Measurements from ENCODE around the gene DDX54. TPM values are rescaled to one million over a fixed set of nuclear protein-coding genes. Genes with fewer than 3 reads are reported as not detected.

DDX54 gene
- total and polyA plus RNA-seq, 2 experiments from 2014 or later = 28.1 to 44.5 TPM

- no peak overlapping the region for H3K9ac ChIP-seq
- H3K27ac ChIP-seq = no peak overlapping the region
- H4K20me1 ChIP-seq (ENCODE audit: insufficient read depth) = no peaks in the 10 kb centered on the region
- H3K4me2 ChIP-seq (ENCODE audit: unreplicated experiment) = no peak overlapping the region
- H3K27me3 ChIP-seq (replicated peaks; ENCODE audit: insufficient read depth) = no peaks in the 10 kb centered on the region
- in situ Hi-C loops (cut with MboI) = no loop called here
- no peaks in the 10 kb centered on the region for H3K9me2 ChIP-seq (ENCODE audit: insufficient read depth)
- H3K79me2 ChIP-seq (ENCODE audit: insufficient read depth) = peaks cover 43% of the 10 kb centered on the region
- TF ChIP-seq EZH2phosphoT487 (IDR thresholded peaks at IDR 0.05; ENCODE audit: insufficient read depth, low read depth) = no peak
- no peak for TF ChIP-seq EZH2 (IDR thresholded peaks at IDR 0.05; ENCODE audit: insufficient read depth, poor library complexity, severe bottlenecking)
- H3K36me3 ChIP-seq (ENCODE audit: low read depth) = peaks cover 23% of the 10 kb centered on the region
- no peaks in the 10 kb centered on the region; the same call in 1 of the 2 replicates for H3K4me1 ChIP-seq (ENCODE audit: insufficient read depth)
- H3F3A ChIP-seq (ENCODE audit: insufficient read depth) = no peaks in the 10 kb centered on the region
- no peak for DNase-seq
- 58 to 60% methylated on average over 4 of the region's 4 CpGs for WGBS, 2 experiments (ENCODE audit: low coverage in 1 of 2, low lambda C conversion rate in 2 of 2, missing lambda C conversion rate in 2 of 2)
- no peaks in the 10 kb centered on the region for H3K9me3 ChIP-seq (ENCODE audit: low read depth)
- H2AFZ ChIP-seq = no peak overlapping the region
- H3K4me3 ChIP-seq = no peak overlapping the region
Observed at GRCh38 chr12:113180333-113180732, 4.9 kb downstream of the DDX54 start.

- H3K4me2 ChIP-seq (ENCODE audit: unreplicated experiment) = no peak overlapping the region
- no peak overlapping the region for H3K9ac ChIP-seq
- in situ Hi-C loops (cut with MboI) = loop anchor here (10.0 kb wide), 1 partner anchor 134 kb away; no protein-coding TSS in a partner anchor
- H4K20me1 ChIP-seq (ENCODE audit: insufficient read depth) = no peaks in the 10 kb centered on the region
- WGBS, 2 experiments (ENCODE audit: low coverage in 1 of 2, low lambda C conversion rate in 2 of 2, missing lambda C conversion rate in 2 of 2) = 86 to 93% methylated on average over 6 to 13 of the region's 14 CpGs
- no peaks in the 10 kb centered on the region for H3K9me3 ChIP-seq (ENCODE audit: low read depth)
- DNase-seq = no peak
- TF ChIP-seq EZH2 (IDR thresholded peaks at IDR 0.05; ENCODE audit: insufficient read depth, poor library complexity, severe bottlenecking) (no peak), EZH2phosphoT487 (IDR thresholded peaks at IDR 0.05; ENCODE audit: insufficient read depth, low read depth) (no peak)
- no peak overlapping the region for H3K4me3 ChIP-seq
- H3K4me1 ChIP-seq (ENCODE audit: insufficient read depth) = no peaks in the 10 kb centered on the region; the same call in 1 of the 2 replicates
- peaks cover 25% of the 10 kb centered on the region for H3K36me3 ChIP-seq (ENCODE audit: low read depth)
- H3K79me2 ChIP-seq (ENCODE audit: insufficient read depth) = peaks cover 40% of the 10 kb centered on the region
- H3K9me2 ChIP-seq (ENCODE audit: insufficient read depth) = no peaks in the 10 kb centered on the region
- H3K27me3 ChIP-seq (replicated peaks; ENCODE audit: insufficient read depth) = no peaks in the 10 kb centered on the region
- H2AFZ ChIP-seq = no peak overlapping the region
- no peaks in the 10 kb centered on the region for H3F3A ChIP-seq (ENCODE audit: insufficient read depth)
- H3K27ac ChIP-seq = no peak overlapping the region
Observed at GRCh38 chr12:113179023-113179422, 6.3 kb downstream of the DDX54 start.

GRCh38 chr12:113174461-113175384 lies 10.6 kb downstream of the DDX54 start:
- H3K4me3 ChIP-seq = no peak overlapping the region
- no peaks in the 10 kb centered on the region for H3F3A ChIP-seq (ENCODE audit: insufficient read depth)
- in situ Hi-C loops (cut with MboI) = loop anchor here (10.0 kb wide), 1 partner anchor 130 kb away; no protein-coding TSS in a partner anchor
- H3K4me1 ChIP-seq (ENCODE audit: insufficient read depth) = no peaks in the 10 kb centered on the region
- no peaks in the 10 kb centered on the region for H3K9me3 ChIP-seq (ENCODE audit: low read depth)
- no peaks in the 10 kb centered on the region for H3K27me3 ChIP-seq (replicated peaks; ENCODE audit: insufficient read depth)
- TF ChIP-seq EZH2 (IDR thresholded peaks at IDR 0.05; ENCODE audit: insufficient read depth, poor library complexity, severe bottlenecking) = no peak
- peak; percentile 65 for DNase-seq
- H3K36me3 ChIP-seq (ENCODE audit: low read depth) = peaks cover 68% of the 10 kb centered on the region
- no peak overlapping the region for H2AFZ ChIP-seq
- 0 out of 2 replicates have a peak, but pooled peaks cover under 1% of the 10 kb centered on the region for H3K79me2 ChIP-seq (ENCODE audit: insufficient read depth)
- H3K9me2 ChIP-seq (ENCODE audit: insufficient read depth) = no peaks in the 10 kb centered on the region
- H3K9ac ChIP-seq = no peak overlapping the region
- no peak overlapping the region for H3K4me2 ChIP-seq (ENCODE audit: unreplicated experiment)
- WGBS, 2 experiments (ENCODE audit: low coverage in 1 of 2, low lambda C conversion rate in 2 of 2, missing lambda C conversion rate in 2 of 2) = 46% methylated on average over 19 to 25 of the region's 32 CpGs
- no peak overlapping the region for H3K27ac ChIP-seq
- no peaks in the 10 kb centered on the region for H4K20me1 ChIP-seq (ENCODE audit: insufficient read depth)

- Histone ChIP-seq H3K4me3 (no peak overlapping the region), H2AFZ (no peak overlapping the region), H3K9me2 (ENCODE audit: insufficient read depth) (no peaks in the 10 kb centered on the region), H3K36me3 (ENCODE audit: low read depth) (peaks cover 68% of the 10 kb centered on the region), H3K4me1 (ENCODE audit: insufficient read depth) (no peaks in the 10 kb centered on the region), H3K27ac (no peak overlapping the region), H3K4me2 (ENCODE audit: unreplicated experiment) (no peak overlapping the region), H3K27me3 (replicated peaks; ENCODE audit: insufficient read depth) (no peaks in the 10 kb centered on the region), H3K79me2 (ENCODE audit: insufficient read depth) (no peaks in the 10 kb centered on the region), H4K20me1 (ENCODE audit: insufficient read depth) (no peaks in the 10 kb centered on the region), H3K9ac (no peak overlapping the region), H3F3A (ENCODE audit: insufficient read depth) (no peaks in the 10 kb centered on the region), H3K9me3 (ENCODE audit: low read depth) (no peaks in the 10 kb centered on the region)
- no peak for TF ChIP-seq EZH2 (IDR thresholded peaks at IDR 0.05; ENCODE audit: insufficient read depth, poor library complexity, severe bottlenecking)
- no peak for TF ChIP-seq EZH2phosphoT487 (IDR thresholded peaks at IDR 0.05; ENCODE audit: insufficient read depth, low read depth)
- WGBS, 2 experiments (ENCODE audit: low coverage in 1 of 2, low lambda C conversion rate in 2 of 2, missing lambda C conversion rate in 2 of 2) = 97 to 98% methylated on average over 7 of the region's 7 CpGs
- in situ Hi-C loops (cut with MboI) = loop anchor here (10.0 kb wide), 1 partner anchor 128 kb away; no protein-coding TSS in a partner anchor
- DNase-seq = no peak
Observed at GRCh38 chr12:113173081-113173698, 12.1 kb downstream of the DDX54 start.
